Adrenal gland (tissue), 19 donors: ENCODE data around the gene CTU2. TPM values are rescaled to one million over a fixed set of nuclear protein-coding genes. Genes with fewer than 3 reads are reported as not detected.

Experiments used
- DNase-seq, 7 donors: peaks; one replicate each; pipeline ENCODE4 v3.0.0-alpha.2; 2019 to 2020
- H3K27ac ChIP-seq, 5 donors: fragments of 200-600 bp; sonication (generic) in 4 of 5; 1 replicate in 3 of 5; 2 replicates in 2 of 5; pipeline versions ENCODE4 v1.5.1 to v1.8.0; 2016 to 2020; ENCODE audit warnings: mild to moderate bottlenecking in 1 of 5
- H3K27me3 ChIP-seq: fragments of 200-600 bp; 2 replicates; pipeline ENCODE4 v1.8.0; 2021
- H3K36me3 ChIP-seq, 2 donors: fragments of 200-600 bp; replicated peaks in 1 of 2; 1 replicate in 1 of 2; 2 replicates in 1 of 2; pipeline versions ENCODE4 v1.5.1 to v1.8.0; 2018 to 2022
- H3K4me1 ChIP-seq, 2 donors: fragments of 200-600 bp; replicated peaks in 1 of 2; 1 replicate in 1 of 2; 2 replicates in 1 of 2; pipeline versions ENCODE4 v1.5.1 to v1.8.0; 2018 to 2021
- H3K4me3 ChIP-seq, 4 donors: fragments of 200-600 bp; sonication (generic) in 3 of 4; one replicate each; pipeline ENCODE4 v1.5.1; 2016 to 2018
- H3K9me3 ChIP-seq, 3 donors: fragments of 200-600 bp; sonication (generic) in 1 of 3; replicated peaks in 1 of 3; 1 replicate in 2 of 3; 2 replicates in 1 of 3; pipeline versions ENCODE4 v1.5.1 to v1.8.0; 2016 to 2021
- CTCF ChIP-seq, 6 experiments: fragments of 450-650 bp in 4 of 6; fragments of 200-600 bp in 2 of 6; sonication (generic) in 1 of 6; IDR thresholded peaks; 1 replicate in 5 of 6; 2 replicates in 1 of 6; pipeline versions ENCODE4 v1.5.1 to v1.8.0; 2016 to 2021; ENCODE audit warnings: antibody characterized with exemption in 6 of 6, mild to moderate bottlenecking in 2 of 6, moderate library complexity in 1 of 6
- POLR2A ChIP-seq, 2 donors: fragments of 450-650 bp; IDR thresholded peaks; one replicate each; pipeline ENCODE4 v1.6.1; 2017; ENCODE audit warnings: antibody characterized with exemption in 2 of 2, mild to moderate bottlenecking in 2 of 2, moderate library complexity in 1 of 2
- WGBS, 4 donors: extraction: QIAGEN DNeasy Blood & Tissue Kit in 2 of 4; methylation state at CpG; one replicate each; pipeline versions ENCODE4 v1.1.5 to v1.1.7; 2013 to 2017; 5-methylcytosine and 5-hydroxymethylcytosine counted together
- intact Hi-C, 2 donors: fragments of 100-400 bp; cut with DNase I; formaldehyde crosslinking; loops; one replicate each; pipeline versions ENCODE4 v1.14.1 to v1.15.0; 2022 to 2023
- long read RNA-seq, 10 donors: library from polyadenylated mRNA in 3 of 10; unstranded in 2 of 10; stranded (forward) in 1 of 10; transcript quantifications; one replicate each; pipeline ENCODE4 v2.0.0 and lab custom pipeline, GENCODE V29; 2021 to 2026
- polyA plus RNA-seq, 3 donors: library from polyadenylated mRNA; stranded (reverse); fragments of 200-250 nt in 2 of 3; fragments of 350-450 nt in 1 of 3; fragmentation: Illumina TruSeq in 1 of 3; extraction: RNeasy Lipid Tissue Mini Kit (QIAGEN cat#74804) in 1 of 3; gene quantifications; one replicate each; pipeline ENCODE4 v1.2.3, GENCODE V29; 2013 to 2014
- total RNA-seq, 9 donors: library from RNA; depleted of rRNA in 4 of 9; stranded (reverse); fragments of >200 nt in 4 of 9; fragments of 120-200 nt in 1 of 9; fragmentation: NEBNext Ultra II Directional in 1 of 9; extraction: Animal tissue kit (Norgen Biotek cat#: 25700) in 1 of 9; gene quantifications; one replicate each; pipeline versions ENCODE4 v1.1.0 to v1.2.4, GENCODE V29; 2013 to 2023
- donor health status: healthy with polysubstance abuse.
- donor health status: Bipolar disorder and iron deficiency.
- donor health status: DM: yes; HTN: yes; CAD: no.
- donor health status: DM: no; HTN: no; CAD: no.
- donor health status: DM: no; HTN: no; CAD: no.
- donor health status: DM: yes; HTN: yes; CAD: no.

Gene CTU2
- total RNA-seq (10 to 100 TPM in 5 of 9 donors, 1 to 10 TPM in 4; 7.9 to 24.7 (median 11.5) TPM), polyA plus RNA-seq (10 to 100 TPM in 2 of 3 donors, 1 to 10 TPM in 1; 3.6 to 43.8 (median 32.5) TPM)
- long read RNA-seq, donor 1, partial matches to known transcripts = 0 of 3 reads
- long read RNA-seq, donor 1, other reads (novel, unspliced or antisense) = 0 of 3 reads
- long read RNA-seq, donor 2 = 0 reads
- long read RNA-seq, donor 3, partial matches to known transcripts = 5 of 6 reads
- long read RNA-seq, donor 3, other reads (novel, unspliced or antisense) = 0 of 6 reads
- long read RNA-seq, donor 4, partial matches to known transcripts = 0 of 4 reads
- long read RNA-seq, donor 4, other reads (novel, unspliced or antisense) = 0 of 4 reads
- long read RNA-seq, donor 5, transcript CTU2-202 (15 exons, 1,751 nt) = major isoform, 20 of 26 reads
- long read RNA-seq, donor 5, partial matches to known transcripts = 2 of 26 reads
- long read RNA-seq, donor 5, other reads (novel, unspliced or antisense) = 3 of 26 reads
- long read RNA-seq, donor 6, transcript CTU2-202 (15 exons, 1,751 nt) = major isoform, 7 of 8 reads
- long read RNA-seq, donor 6, partial matches to known transcripts = 1 of 8 reads
- long read RNA-seq, donor 6, other reads (novel, unspliced or antisense) = 0 of 8 reads
- long read RNA-seq, donor 7, partial matches to known transcripts = 0 of 2 reads
- long read RNA-seq, donor 7, other reads (novel, unspliced or antisense) = 0 of 2 reads
- long read RNA-seq, donor 8, partial matches to known transcripts = 0 of 5 reads
- long read RNA-seq, donor 8, other reads (novel, unspliced or antisense) = 0 of 5 reads
- long read RNA-seq, donor 9, partial matches to known transcripts = 0 of 1 reads
- long read RNA-seq, donor 9, other reads (novel, unspliced or antisense) = 0 of 1 reads
- long read RNA-seq, donor 10, partial matches to known transcripts = 0 of 4 reads
- long read RNA-seq, donor 10, other reads (novel, unspliced or antisense) = 0 of 4 reads

GRCh38 chr16:88706229-88706964 is at the start of gene CTU2, which contains the start of gene RNF166:
TSS of gene CTU2 (plus strand) at chr16:88706503. CDS start at chr16:88706531, 28 bp downstream.
TSS of gene RNF166 (minus strand) at chr16:88706408. CDS start at chr16:88706325, 83 bp downstream.
- no peaks in the 10 kb centered on the region for H3K9me3 ChIP-seq
- intact Hi-C loops = no loop called here

GRCh38 chr16:88657371-88657770 is 48.9 kb upstream of the CTU2 start:
- H3K27ac ChIP-seq = no peak overlapping the region

More at GRCh38 chr16:88706229-88706964, at the start of gene CTU2, which contains the start of gene RNF166:
- TF ChIP-seq CTCF (IDR thresholded peaks at IDR 0.05) (peak in 1 of 6 experiments; percentile 28), POLR2A (IDR thresholded peaks at IDR 0.05) (peak; percentile 69 to 86)
- DNase-seq = peak; percentile 89 to 95 (median 92)
- H3K36me3 ChIP-seq = no peaks in the 10 kb centered on the region
- 0 to 1% (median 0%) methylated on average over 4 to 86 of the region's 86 CpGs for WGBS, 4 donors
- peak within 1 kb of the TSS; percentile 66 to 98 (median 84) for H3K4me3 ChIP-seq
- peak within 1 kb of the TSS in 4 of 5 donors; percentile 34 to 97 (median 72) for H3K27ac ChIP-seq
- peaks cover 19 to 40% of the 10 kb centered on the region in 2 donors for H3K4me1 ChIP-seq
- no peaks in the 10 kb centered on the region for H3K27me3 ChIP-seq

GRCh38 chr16:88658714-88659113 is 47.6 kb upstream of the CTU2 start:
- peaks cover 6 to 9% of the 10 kb centered on the region in 2 donors for H3K4me1 ChIP-seq
- no peak for DNase-seq
- H3K9me3 ChIP-seq = no peaks in the 10 kb centered on the region
- no peaks in the 10 kb centered on the region for H3K27me3 ChIP-seq
- WGBS, 4 donors = 85 to 94% (median 91%) methylated on average over 10 to 15 of the region's 15 CpGs
- H3K4me3 ChIP-seq = no peak overlapping the region
- H3K36me3 ChIP-seq = peaks cover 0 to 13% of the 10 kb centered on the region in 2 donors
- no peak overlapping the region for H3K27ac ChIP-seq
- TF ChIP-seq POLR2A (IDR thresholded peaks at IDR 0.05) (no peak), CTCF (IDR thresholded peaks at IDR 0.05) (no peak)
- intact Hi-C loops = no loop called here

More at GRCh38 chr16:88657371-88657770, 48.9 kb upstream of the CTU2 start:
- intact Hi-C loops = no loop called here
- H3K4me3 ChIP-seq = no peak overlapping the region
- no peak for DNase-seq
- H3K9me3 ChIP-seq = no peaks in the 10 kb centered on the region
- 73 to 95% (median 93%) methylated on average over 2 to 19 of the region's 19 CpGs for WGBS, 4 donors
- no peaks in the 10 kb centered on the region for H3K27me3 ChIP-seq
- peaks cover 4 to 7% of the 10 kb centered on the region in 2 donors for H3K4me1 ChIP-seq
- H3K36me3 ChIP-seq = peaks cover 0 to 13% of the 10 kb centered on the region in 2 donors
- no peak for TF ChIP-seq CTCF (IDR thresholded peaks at IDR 0.05)
